ENCODE data around the gene KHDRBS2. TPM values are rescaled to one million over a fixed set of nuclear protein-coding genes. Genes with fewer than 3 reads are reported as not detected.

Gene KHDRBS2
- polyA plus RNA-seq, 1 donor (not counting 4 experiments of a cell fraction or from before 2014, with no cell fraction given): not detected

DNA sequence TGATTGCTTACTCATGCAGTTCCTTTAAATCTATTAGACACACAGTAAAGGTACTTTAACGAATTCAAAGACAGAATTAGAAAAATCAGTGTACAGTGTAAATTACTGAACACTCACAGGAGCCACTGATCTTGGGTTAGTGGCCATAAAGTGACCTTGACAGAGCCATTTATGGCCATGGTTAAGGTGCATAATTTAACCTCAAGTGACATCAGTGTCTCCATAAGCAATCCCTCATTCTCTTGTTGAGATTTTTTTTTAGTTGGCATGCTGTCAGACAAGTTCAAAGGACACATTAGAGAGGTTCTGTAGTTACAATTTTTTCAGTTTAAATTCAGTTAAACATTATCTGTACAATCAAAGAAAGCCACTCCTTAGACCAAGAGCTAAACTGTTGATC, 334.4 kb downstream of the KHDRBS2 start:
- no peak for DNase-seq (ENCODE audit: low read depth, low spot score)
- H3K4me1 ChIP-seq (ENCODE audit: control insufficient read depth, extremely low read depth, insufficient read depth, low read length): no peaks in the 10 kb centered on the region
- H3K36me3 ChIP-seq (ENCODE audit: control insufficient read depth in 2 of 2, extremely low read depth in 1 of 2, insufficient read depth in 2 of 2, low read length in 2 of 2): no peaks in the 10 kb centered on the region
- no peaks in the 10 kb centered on the region for H3K9me3 ChIP-seq (ENCODE audit: control insufficient read depth, low read depth, low read length)
- H3K27me3 ChIP-seq (ENCODE audit: control insufficient read depth, extremely low read depth, insufficient read depth, low read length): no peaks in the 10 kb centered on the region
- H3K9ac ChIP-seq (ENCODE audit: control insufficient read depth, extremely low read depth, insufficient read depth, low read length): no peak overlapping the region
- no peak for FAIRE-seq
- no peaks in the 10 kb centered on the region for H3K79me2 ChIP-seq (ENCODE audit: control insufficient read depth, insufficient read depth, low read length)
- dilution Hi-C loops (cut with MboI; ENCODE audit: extremely low pct_ligation_motif_present, low sequenced_read_pairs): no loop called here
- H3K4me2 ChIP-seq (ENCODE audit: control insufficient read depth, extremely low read depth, insufficient read depth, low read depth, low read length): no peak overlapping the region
- no peaks in the 10 kb centered on the region for H4K20me1 ChIP-seq (ENCODE audit: control insufficient read depth, extremely low read depth, insufficient read depth, low read length)
- H3K9me1 ChIP-seq (ENCODE audit: control insufficient read depth, extremely low read depth, insufficient read depth, low read length): no peaks in the 10 kb centered on the region
- no peak overlapping the region for H3K4me3 ChIP-seq (ENCODE audit: control insufficient read depth in 2 of 3, extremely low read depth in 1 of 3, insufficient read depth in 2 of 3, low read depth in 1 of 3, low read length in 3 of 3)
- no peak overlapping the region for H3K27ac ChIP-seq (ENCODE audit: control insufficient read depth, insufficient read depth, low read length)
- TF ChIP-seq, protein P1, sequence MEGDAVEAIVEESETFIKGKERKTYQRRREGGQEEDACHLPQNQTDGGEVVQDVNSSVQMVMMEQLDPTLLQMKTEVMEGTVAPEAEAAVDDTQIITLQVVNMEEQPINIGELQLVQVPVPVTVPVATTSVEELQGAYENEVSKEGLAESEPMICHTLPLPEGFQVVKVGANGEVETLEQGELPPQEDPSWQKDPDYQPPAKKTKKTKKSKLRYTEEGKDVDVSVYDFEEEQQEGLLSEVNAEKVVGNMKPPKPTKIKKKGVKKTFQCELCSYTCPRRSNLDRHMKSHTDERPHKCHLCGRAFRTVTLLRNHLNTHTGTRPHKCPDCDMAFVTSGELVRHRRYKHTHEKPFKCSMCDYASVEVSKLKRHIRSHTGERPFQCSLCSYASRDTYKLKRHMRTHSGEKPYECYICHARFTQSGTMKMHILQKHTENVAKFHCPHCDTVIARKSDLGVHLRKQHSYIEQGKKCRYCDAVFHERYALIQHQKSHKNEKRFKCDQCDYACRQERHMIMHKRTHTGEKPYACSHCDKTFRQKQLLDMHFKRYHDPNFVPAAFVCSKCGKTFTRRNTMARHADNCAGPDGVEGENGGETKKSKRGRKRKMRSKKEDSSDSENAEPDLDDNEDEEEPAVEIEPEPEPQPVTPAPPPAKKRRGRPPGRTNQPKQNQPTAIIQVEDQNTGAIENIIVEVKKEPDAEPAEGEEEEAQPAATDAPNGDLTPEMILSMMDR (optimal IDR thresholded peaks at IDR 0.05 in 1 of 3, IDR thresholded peaks at IDR 0.05 in 1 of 3, conservative IDR thresholded peaks at IDR 0.05 in 1 of 3; ENCODE audit: extremely low read depth in 1 of 3, insufficient read depth in 2 of 3, low read length in 3 of 3): no peak
- H2AFZ ChIP-seq (ENCODE audit: control insufficient read depth, low read length): no peak overlapping the region

DNA sequence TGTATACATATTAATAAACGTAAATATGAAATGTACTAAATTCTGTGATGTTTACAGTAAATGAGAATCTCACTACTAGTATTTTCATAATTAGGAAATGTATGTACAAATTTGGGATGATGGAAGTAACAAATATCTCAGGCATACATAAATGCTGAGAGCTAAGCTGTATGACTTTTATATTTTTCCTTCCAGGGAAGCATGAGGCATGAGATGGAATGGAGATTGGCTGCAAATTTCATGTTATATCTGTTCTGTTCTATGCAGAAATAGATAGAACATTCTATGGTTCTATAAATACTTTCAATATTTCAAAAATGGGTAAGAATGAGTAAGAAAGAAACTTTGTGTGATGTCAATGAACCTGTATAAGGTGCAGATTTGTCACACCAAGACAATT, 335.2 kb downstream of the KHDRBS2 start:
- no peak overlapping the region for H2AFZ ChIP-seq (ENCODE audit: control insufficient read depth, low read length)
- H3K79me2 ChIP-seq (ENCODE audit: control insufficient read depth, insufficient read depth, low read length): no peaks in the 10 kb centered on the region
- FAIRE-seq: no peak
- no peak overlapping the region for H3K4me2 ChIP-seq (ENCODE audit: control insufficient read depth, extremely low read depth, insufficient read depth, low read depth, low read length)
- H3K36me3 ChIP-seq (ENCODE audit: control insufficient read depth in 2 of 2, extremely low read depth in 1 of 2, insufficient read depth in 2 of 2, low read length in 2 of 2): no peaks in the 10 kb centered on the region
- H4K20me1 ChIP-seq (ENCODE audit: control insufficient read depth, extremely low read depth, insufficient read depth, low read length): no peaks in the 10 kb centered on the region
- H3K9ac ChIP-seq (ENCODE audit: control insufficient read depth, extremely low read depth, insufficient read depth, low read length): no peak overlapping the region
- H3K9me3 ChIP-seq (ENCODE audit: control insufficient read depth, low read depth, low read length): no peaks in the 10 kb centered on the region
- H3K4me1 ChIP-seq (ENCODE audit: control insufficient read depth, extremely low read depth, insufficient read depth, low read length): no peaks in the 10 kb centered on the region
- TF ChIP-seq, protein P1 (optimal IDR thresholded peaks at IDR 0.05 in 1 of 3, IDR thresholded peaks at IDR 0.05 in 1 of 3, conservative IDR thresholded peaks at IDR 0.05 in 1 of 3; ENCODE audit: extremely low read depth in 1 of 3, insufficient read depth in 2 of 3, low read length in 3 of 3): no peak
- no peak for TF ChIP-seq EZH2 (IDR thresholded peaks at IDR 0.05; ENCODE audit: low read length)
- no peaks in the 10 kb centered on the region for H3K9me1 ChIP-seq (ENCODE audit: control insufficient read depth, extremely low read depth, insufficient read depth, low read length)
- H3K27me3 ChIP-seq (ENCODE audit: control insufficient read depth, extremely low read depth, insufficient read depth, low read length): no peaks in the 10 kb centered on the region
- dilution Hi-C loops (cut with MboI; ENCODE audit: extremely low pct_ligation_motif_present, low sequenced_read_pairs): no loop called here
- no peak overlapping the region for H3K27ac ChIP-seq (ENCODE audit: control insufficient read depth, insufficient read depth, low read length)
- H3K4me3 ChIP-seq (ENCODE audit: control insufficient read depth in 2 of 3, extremely low read depth in 1 of 3, insufficient read depth in 2 of 3, low read depth in 1 of 3, low read length in 3 of 3): no peak overlapping the region
- no peak for DNase-seq (ENCODE audit: low read depth, low spot score)
